ENCODE results near the gene FOXP1. TPM values are rescaled to one million over a fixed set of nuclear protein-coding genes. Genes with fewer than 3 reads are reported as not detected.
A peak's percentile ranks its signal among the peaks of the same experiment; 100 is the strongest.

FOXP1 gene
- total and polyA plus RNA-seq, 2 experiments from 2014 or later = 76.8 to 99.8 TPM

GRCh38 chr3:71026634-71027578 lies 556.6 kb downstream of the FOXP1 start:
- Histone ChIP-seq H3K36me3 (replicated peaks; ENCODE audit: insufficient read depth, low read depth) (no peaks in the 10 kb centered on the region), H3K4me3 (no peak overlapping the region), H2AFZ (no peak overlapping the region), H3K27ac (peak overlapping the region; percentile 24), H3K27me3 (no peaks in the 10 kb centered on the region), H3K79me2 (peaks cover 89% of the 10 kb centered on the region), H3K9me3 (ENCODE audit: low read depth) (no peaks in the 10 kb centered on the region), H3K4me1 (ENCODE audit: insufficient read depth) (peaks cover 16% of the 10 kb centered on the region), H4K20me1 (ENCODE audit: insufficient read depth, poor library complexity, severe bottlenecking) (peaks cover 3% of the 10 kb centered on the region), H3K9me2 (replicated peaks; ENCODE audit: insufficient read depth) (no peaks in the 10 kb centered on the region), H3K4me2 (no peak overlapping the region)
- no peak for DNase-seq (ENCODE audit: low spot score)
- 73% methylated on average over 6 of the region's 6 CpGs for WGBS (ENCODE audit: low lambda C conversion rate, missing lambda C conversion rate)
- no peak for TF ChIP-seq EZH2phosphoT487 (IDR thresholded peaks at IDR 0.05; ENCODE audit: low read depth, severe bottlenecking, unreplicated experiment)

- 71% methylated on average over 1 of the region's 1 CpG for WGBS (ENCODE audit: low lambda C conversion rate, missing lambda C conversion rate)
- Histone ChIP-seq H3K36me3 (replicated peaks; ENCODE audit: insufficient read depth, low read depth) (no peaks in the 10 kb centered on the region), H2AFZ (no peak overlapping the region), H3K9me2 (replicated peaks; ENCODE audit: insufficient read depth) (no peaks in the 10 kb centered on the region), H4K20me1 (ENCODE audit: insufficient read depth, poor library complexity, severe bottlenecking) (peaks cover 3% of the 10 kb centered on the region), H3K27ac (peak overlapping the region; percentile 63), H3K27me3 (no peaks in the 10 kb centered on the region), H3K79me2 (peaks cover 91% of the 10 kb centered on the region), H3K4me3 (no peak overlapping the region), H3K4me1 (ENCODE audit: insufficient read depth) (peaks cover 16% of the 10 kb centered on the region), H3K9me3 (ENCODE audit: low read depth) (no peaks in the 10 kb centered on the region), H3K4me2 (peak overlapping the region; percentile 54)
- no peak for DNase-seq (ENCODE audit: low spot score)
- no peak for TF ChIP-seq CTCF (IDR thresholded peaks at IDR 0.05; ENCODE audit: poor library complexity)
- TF ChIP-seq EZH2phosphoT487 (IDR thresholded peaks at IDR 0.05; ENCODE audit: low read depth, severe bottlenecking, unreplicated experiment) = no peak
- TF ChIP-seq EZH2 (IDR thresholded peaks at IDR 0.05; ENCODE audit: borderline replicate concordance) = no peak
Measured at GRCh38 chr3:71025516-71025915, 558.0 kb downstream of the FOXP1 start.

- Histone ChIP-seq H3K9me3 (ENCODE audit: low read depth) (no peaks in the 10 kb centered on the region), H4K20me1 (ENCODE audit: insufficient read depth, poor library complexity, severe bottlenecking) (peaks cover 3% of the 10 kb centered on the region), H2AFZ (no peak overlapping the region), H3K4me2 (peak overlapping the region; percentile 54), H3K27ac (peak overlapping the region; percentile 63), H3K4me3 (no peak overlapping the region), H3K27me3 (no peaks in the 10 kb centered on the region), H3K4me1 (ENCODE audit: insufficient read depth) (peaks cover 16% of the 10 kb centered on the region), H3K79me2 (peaks cover 91% of the 10 kb centered on the region), H3K36me3 (replicated peaks; ENCODE audit: insufficient read depth, low read depth) (no peaks in the 10 kb centered on the region), H3K9me2 (replicated peaks; ENCODE audit: insufficient read depth) (no peaks in the 10 kb centered on the region)
- TF ChIP-seq EZH2phosphoT487 (IDR thresholded peaks at IDR 0.05; ENCODE audit: low read depth, severe bottlenecking, unreplicated experiment) (no peak), CTCF (IDR thresholded peaks at IDR 0.05; ENCODE audit: poor library complexity) (no peak), EZH2 (IDR thresholded peaks at IDR 0.05; ENCODE audit: borderline replicate concordance) (no peak)
- WGBS (ENCODE audit: low lambda C conversion rate, missing lambda C conversion rate) = 92% methylated on average over 8 of the region's 8 CpGs
- no peak for DNase-seq (ENCODE audit: low spot score)
Measured at GRCh38 chr3:71025010-71025409, 558.5 kb downstream of the FOXP1 start.
